HG02623 (cell line): ENCODE measurements around the gene RAD51B.

Source experiments
- ATAC-seq: cut with Tn5 transposase; IDR thresholded peaks from one replicate; pipeline ENCODE4 v1.9.1; 2021; ENCODE audit warnings: moderate library complexity; ENCODE audit not compliant: unreplicated experiment

RAD51B gene

GRCh38 chr14:68140076-68140741 lies 320.6 kb downstream of the RAD51B start:
- no peak for ATAC-seq

- no peak for ATAC-seq
Measured at GRCh38 chr14:68140806-68141205, 321.2 kb downstream of the RAD51B start.

GRCh38 chr14:68141281-68142088 lies 321.9 kb downstream of the RAD51B start:
- no peak for ATAC-seq

- ATAC-seq: no peak
Measured at GRCh38 chr14:68143341-68143841, 323.8 kb downstream of the RAD51B start.

GRCh38 chr14:68144051-68144681 lies 324.6 kb downstream of the RAD51B start:
- ATAC-seq: no peak

GRCh38 chr14:68145036-68145435 lies 325.5 kb downstream of the RAD51B start:
- ATAC-seq: no peak

GRCh38 chr14:68145539-68145938 lies 326.0 kb downstream of the RAD51B start:
- no peak for ATAC-seq

GRCh38 chr14:68146818-68147217 lies 327.2 kb downstream of the RAD51B start:
- no peak for ATAC-seq

- ATAC-seq: no peak
Measured at GRCh38 chr14:68147303-68147702, 327.7 kb downstream of the RAD51B start.

- no peak for ATAC-seq
Measured at GRCh38 chr14:68148276-68148675, 328.7 kb downstream of the RAD51B start.

GRCh38 chr14:68148763-68149162 lies 329.2 kb downstream of the RAD51B start:
- no peak for ATAC-seq

- no peak for ATAC-seq
Measured at GRCh38 chr14:68153275-68153674, 333.7 kb downstream of the RAD51B start.

GRCh38 chr14:68154275-68154674 lies 334.7 kb downstream of the RAD51B start:
- ATAC-seq: no peak

- ATAC-seq: no peak
Measured at GRCh38 chr14:68157971-68158371, 338.4 kb downstream of the RAD51B start.

- no peak for ATAC-seq
Measured at GRCh38 chr14:68158640-68159039, 339.1 kb downstream of the RAD51B start.

- ATAC-seq: no peak
Measured at GRCh38 chr14:68159701-68160633, 340.4 kb downstream of the RAD51B start.

- ATAC-seq: no peak
Measured at GRCh38 chr14:68160779-68161546, 341.4 kb downstream of the RAD51B start.

- no peak for ATAC-seq
Measured at GRCh38 chr14:68162887-68163286, 343.3 kb downstream of the RAD51B start.

GRCh38 chr14:68164711-68165113 lies 345.1 kb downstream of the RAD51B start:
- ATAC-seq: no peak

GRCh38 chr14:68165274-68165843 lies 345.8 kb downstream of the RAD51B start:
- ATAC-seq: no peak
